Panc1 (cell line): Measurements from ENCODE around the gene VPS18.

ENCODE experiments used
- CTCF ChIP-seq: fragments of 450-650 bp; IDR thresholded peaks from 2 replicates; pipeline ENCODE4 v1.5.1; 2017; ENCODE audit warnings: mild to moderate bottlenecking
- SIN3A ChIP-seq: IDR thresholded peaks from 2 replicates; pipeline ENCODE4 v1.6.1; 2012; ENCODE audit warnings: low read depth, mild to moderate bottlenecking, low read length, moderate library complexity, borderline replicate concordance; ENCODE audit not compliant: insufficient read depth

DNA sequence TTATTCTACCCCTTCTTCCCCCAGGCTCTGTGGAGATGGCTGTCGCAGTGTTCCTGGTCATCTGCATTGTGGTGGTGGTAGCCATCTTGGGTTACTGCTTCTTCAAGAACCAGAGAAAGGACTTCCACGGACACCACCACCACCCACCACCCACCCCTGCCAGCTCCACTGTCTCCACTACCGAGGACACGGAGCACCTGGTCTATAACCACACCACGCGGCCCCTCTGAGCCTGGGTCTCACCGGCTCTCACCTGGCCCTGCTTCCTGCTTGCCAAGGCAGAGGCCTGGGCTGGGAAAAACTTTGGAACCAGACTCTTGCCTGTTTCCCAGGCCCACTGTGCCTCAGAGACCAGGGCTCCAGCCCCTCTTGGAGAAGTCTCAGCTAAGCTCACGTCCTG is 37.5 kb upstream of the VPS18 start:
- TF ChIP-seq CTCF: no peak
- no peak for TF ChIP-seq SIN3A
